ENCODE data around the gene NKAIN4.
"Not testable (repeated sequence)": the region's sequence is repeated elsewhere in the genome, so short reads cannot be mapped to it uniquely, and the experiment has no call there.

The NKAIN4 gene

GRCh38 chr20:63259734-63260460 lies 5.6 kb upstream of the NKAIN4 start:
- DNase-seq = no peak
- Mint-ChIP-seq H3K4me3 (no peak overlapping the region), H3K4me1 (peaks cover 2% of the 10 kb centered on the region), H3K36me3 (ENCODE audit: low read depth) (no peaks in the 10 kb centered on the region), H3K9me3 (no peaks in the 10 kb centered on the region), H3K27me3 (peaks cover 38% of the 10 kb centered on the region), H3K27ac (no peak overlapping the region)
- ATAC-seq = no peak

- ATAC-seq (no peak), DNase-seq (no peak)
- Mint-ChIP-seq H3K36me3 (ENCODE audit: low read depth) (no peaks in the 10 kb centered on the region), H3K4me3 (no peak overlapping the region), H3K27ac (no peak overlapping the region), H3K27me3 (peaks cover 37% of the 10 kb centered on the region), H3K4me1 (peaks cover 3% of the 10 kb centered on the region), H3K9me3 (no peaks in the 10 kb centered on the region)
Observed at GRCh38 chr20:63258781-63259180, 4.5 kb upstream of the NKAIN4 start.

- H3K9me3 Mint-ChIP-seq = no peaks in the 10 kb centered on the region
- H3K27me3 Mint-ChIP-seq = peaks cover 40% of the 10 kb centered on the region
- H3K36me3 Mint-ChIP-seq (ENCODE audit: low read depth) = no peaks in the 10 kb centered on the region
- H3K27ac Mint-ChIP-seq = no peak overlapping the region
- no peak for ATAC-seq
- peaks cover 4% of the 10 kb centered on the region for H3K4me1 Mint-ChIP-seq
- no peak overlapping the region for H3K4me3 Mint-ChIP-seq
- DNase-seq = no peak
Observed at GRCh38 chr20:63257629-63258028, 3.4 kb upstream of the NKAIN4 start.

GRCh38 chr20:63256954-63257353 lies 2.7 kb upstream of the NKAIN4 start:
- DNase-seq = no peak
- peaks cover 44% of the 10 kb centered on the region for H3K27me3 Mint-ChIP-seq
- no peak overlapping the region for H3K27ac Mint-ChIP-seq
- H3K36me3 Mint-ChIP-seq (ENCODE audit: low read depth) = no peaks in the 10 kb centered on the region
- H3K4me3 Mint-ChIP-seq = no peak overlapping the region
- H3K4me1 Mint-ChIP-seq = peaks cover 5% of the 10 kb centered on the region
- H3K9me3 Mint-ChIP-seq = no peaks in the 10 kb centered on the region
- no peak for ATAC-seq

GRCh38 chr20:63255931-63256704 lies 1.9 kb upstream of the NKAIN4 start:
- H3K4me3 Mint-ChIP-seq = no peak overlapping the region

GRCh38 chr20:63254606-63255384 lies 532 bp upstream of the NKAIN4 start:
- no peak for ATAC-seq
- Mint-ChIP-seq H3K36me3 (ENCODE audit: low read depth) (no peaks in the 10 kb centered on the region), H3K4me3 (no peak overlapping the region), H3K27me3 (peaks cover 49% of the 10 kb centered on the region), H3K4me1 (peaks cover 3% of the 10 kb centered on the region), H3K27ac (no peak overlapping the region), H3K9me3 (no peaks in the 10 kb centered on the region)
- DNase-seq = no peak

More at GRCh38 chr20:63255931-63256704, 1.9 kb upstream of the NKAIN4 start:
- H3K27ac Mint-ChIP-seq = no peak overlapping the region
- no peak for DNase-seq
- no peaks in the 10 kb centered on the region for H3K36me3 Mint-ChIP-seq (ENCODE audit: low read depth)
- H3K9me3 Mint-ChIP-seq = no peaks in the 10 kb centered on the region
- no peak for ATAC-seq
- H3K4me1 Mint-ChIP-seq = peaks cover 3% of the 10 kb centered on the region
- peaks cover 44% of the 10 kb centered on the region for H3K27me3 Mint-ChIP-seq

- no peak for DNase-seq
- Mint-ChIP-seq H3K4me1 (peaks cover 3% of the 10 kb centered on the region), H3K27me3 (peaks cover 46% of the 10 kb centered on the region), H3K9me3 (no peaks in the 10 kb centered on the region), H3K4me3 (no peak overlapping the region), H3K27ac (no peak overlapping the region), H3K36me3 (ENCODE audit: low read depth) (no peaks in the 10 kb centered on the region)
- no peak for ATAC-seq
Observed at GRCh38 chr20:63253438-63254231, 628 bp downstream of the NKAIN4 start.

- Mint-ChIP-seq H3K4me3 (no peak overlapping the region), H3K27me3 (peaks cover 50% of the 10 kb centered on the region), H3K9me3 (no peaks in the 10 kb centered on the region)
Observed at GRCh38 chr20:63253065-63253437, 1.2 kb downstream of the NKAIN4 start.

GRCh38 chr20:63252284-63252711 lies 2.0 kb downstream of the NKAIN4 start:
- Mint-ChIP-seq H3K27me3 (peaks cover 47% of the 10 kb centered on the region), H3K4me1 (peaks cover 3% of the 10 kb centered on the region), H3K36me3 (ENCODE audit: low read depth) (no peaks in the 10 kb centered on the region), H3K4me3 (no peak overlapping the region), H3K27ac (no peak overlapping the region), H3K9me3 (no peaks in the 10 kb centered on the region)
- ATAC-seq (no peak), DNase-seq (no peak)

More at GRCh38 chr20:63253065-63253437, 1.2 kb downstream of the NKAIN4 start:
- Mint-ChIP-seq H3K27ac (no peak overlapping the region), H3K4me1 (peaks cover 3% of the 10 kb centered on the region), H3K36me3 (ENCODE audit: low read depth) (no peaks in the 10 kb centered on the region)
- ATAC-seq (no peak), DNase-seq (no peak)

- ATAC-seq; H3K27ac Mint-ChIP-seq; H3K36me3 Mint-ChIP-seq (ENCODE audit: low read depth); H3K4me1 Mint-ChIP-seq; H3K9me3 Mint-ChIP-seq; H3K4me3 Mint-ChIP-seq: not testable (repeated sequence)
- H3K27me3 Mint-ChIP-seq = peaks cover 43% of the 10 kb centered on the region
- DNase-seq = peak; percentile 18
Observed at GRCh38 chr20:63251350-63251749, 2.9 kb downstream of the NKAIN4 start.

- no peaks in the 10 kb centered on the region for H3K36me3 Mint-ChIP-seq (ENCODE audit: low read depth)
- H3K4me3 Mint-ChIP-seq = no peak overlapping the region
- peaks cover 3% of the 10 kb centered on the region for H3K4me1 Mint-ChIP-seq
- peaks cover 40% of the 10 kb centered on the region for H3K27me3 Mint-ChIP-seq
- DNase-seq (no peak), ATAC-seq (no peak)
- H3K9me3 Mint-ChIP-seq = no peaks in the 10 kb centered on the region
- no peak overlapping the region for H3K27ac Mint-ChIP-seq
Observed at GRCh38 chr20:63249891-63250290, 4.4 kb downstream of the NKAIN4 start.

GRCh38 chr20:63248835-63249591 lies 5.2 kb downstream of the NKAIN4 start:
- Mint-ChIP-seq H3K36me3 (ENCODE audit: low read depth) (no peaks in the 10 kb centered on the region), H3K4me1 (peaks cover 2% of the 10 kb centered on the region), H3K27me3 (peaks cover 37% of the 10 kb centered on the region), H3K4me3 (no peak overlapping the region), H3K27ac (no peak overlapping the region), H3K9me3 (no peaks in the 10 kb centered on the region)
- DNase-seq (no peak), ATAC-seq (no peak)

GRCh38 chr20:63247671-63248228 lies 6.5 kb downstream of the NKAIN4 start:
- Mint-ChIP-seq H3K4me1 (peaks cover 2% of the 10 kb centered on the region), H3K36me3 (ENCODE audit: low read depth) (no peaks in the 10 kb centered on the region), H3K27ac (no peak overlapping the region), H3K27me3 (peaks cover 31% of the 10 kb centered on the region), H3K4me3 (no peak overlapping the region), H3K9me3 (no peaks in the 10 kb centered on the region)
- ATAC-seq (no peak), DNase-seq (no peak)

Measured in activated naive CD8-positive, alpha-beta T cell treated with anti-CD3 and anti-CD28 coated beads, Interleukin-2, amount 50 U/mL, for 24 hours (primary cell).